ENCODE data around the gene SHCBP1L. TPM values are rescaled to one million over a fixed set of nuclear protein-coding genes. Genes with fewer than 3 reads are reported as not detected.

The SHCBP1L gene
- total RNA-seq, 1 experiment from 2014 or later = not detected

GRCh38 chr1:182885591-182885990 lies 67.4 kb downstream of the SHCBP1L start:
- no peaks in the 10 kb centered on the region for H3K79me2 ChIP-seq (ENCODE audit: insufficient read depth, low read length)
- H3K4ac ChIP-seq (ENCODE audit: low read depth, low read length) = no peak overlapping the region
- H2BK12ac ChIP-seq (ENCODE audit: insufficient read length, low read depth, low read length) = no peak overlapping the region
- no peak overlapping the region for H3K56ac ChIP-seq (ENCODE audit: insufficient read length, low read depth, low read length)
- H3K4me1 ChIP-seq (ENCODE audit: insufficient read depth, low read length) = no peaks in the 10 kb centered on the region
- H3K23ac ChIP-seq (ENCODE audit: insufficient read length, low read depth, low read length) = no peak overlapping the region
- H4K20me1 ChIP-seq (ENCODE audit: control insufficient read depth, insufficient read depth, insufficient read length) = no peaks in the 10 kb centered on the region
- H2BK120ac ChIP-seq (ENCODE audit: low read depth, low read length, poor library complexity, severe bottlenecking) = no peak overlapping the region
- no peaks in the 10 kb centered on the region for H3K4me1 Mint-ChIP-seq
- no peaks in the 10 kb centered on the region for H3K23me2 ChIP-seq (ENCODE audit: insufficient read length, low read depth, low read length, poor library complexity, severe bottlenecking)
- H2AK5ac ChIP-seq (ENCODE audit: insufficient read length, low read length) = no peak overlapping the region
- H3K27me3 ChIP-seq (ENCODE audit: insufficient read depth, low read length) = no peaks in the 10 kb centered on the region
- H3K4me3 Mint-ChIP-seq = no peak overlapping the region
- no peak overlapping the region for H4K91ac ChIP-seq (ENCODE audit: insufficient read length, low read depth, low read length)
- H3K9me3 Mint-ChIP-seq = no peaks in the 10 kb centered on the region
- no peak overlapping the region for H2BK5ac ChIP-seq (ENCODE audit: insufficient read length, low read length)
- peak overlapping the region in 1 of 3 experiments; percentile 30; a peak in 1 of 7 replicates for H3K27ac Mint-ChIP-seq
- no peak overlapping the region for H3K9ac ChIP-seq (ENCODE audit: extremely low read depth, insufficient read length, low read length)
- no peak overlapping the region for H3K18ac ChIP-seq (ENCODE audit: insufficient read length, low read depth, low read length)
- no peak overlapping the region for H4K5ac ChIP-seq (ENCODE audit: insufficient read length, low read depth, low read length)
- no peak overlapping the region for H3K27ac ChIP-seq (ENCODE audit: insufficient read length, low read depth, low read length)
- H2BK20ac ChIP-seq (ENCODE audit: low read depth, low read length, poor library complexity, severe bottlenecking) = no peak overlapping the region
- no peaks in the 10 kb centered on the region for H3K9me3 ChIP-seq (ENCODE audit: control insufficient read depth, low read depth, low read length)
- H3K14ac ChIP-seq (ENCODE audit: insufficient read depth, low read length) = no peak overlapping the region
- TF ChIP-seq CTCF (conservative IDR thresholded peaks at IDR 0.05) = no peak
- H2AFZ ChIP-seq (ENCODE audit: low read length) = no peak overlapping the region
- no peaks in the 10 kb centered on the region for H3K79me1 ChIP-seq (ENCODE audit: insufficient read depth, low read depth, low read length, poor library complexity, severe bottlenecking)
- no peaks in the 10 kb centered on the region for H3K27me3 Mint-ChIP-seq (ENCODE audit: low read depth)
- H2BK15ac ChIP-seq (ENCODE audit: low read depth, low read length) = no peak overlapping the region
- no peak overlapping the region for H3K4me2 ChIP-seq (ENCODE audit: insufficient read depth, insufficient read length, low read length)
- H4K8ac ChIP-seq (replicated peaks; ENCODE audit: insufficient read length, low read depth, low read length) = no peak overlapping the region
- no CpG with 5 or more reads among the region's 3 CpGs for WGBS (ENCODE audit: extremely low coverage, insufficient read length, low lambda C conversion rate)
- H3T11ph ChIP-seq (ENCODE audit: low read length) = no peak overlapping the region
- no peak for DNase-seq
- peaks cover 55 to 84% (median 74%) of the 10 kb centered on the region in 3 experiments for H3K36me3 Mint-ChIP-seq (ENCODE audit: insufficient read depth in 1 of 3, low read depth in 3 of 3)
